Thyroid gland (tissue), 4 donors: ENCODE results near the gene MRTFB. TPM values are rescaled to one million over a fixed set of nuclear protein-coding genes. Genes with fewer than 3 reads are reported as not detected.
A peak's percentile ranks its signal among the peaks of the same experiment; 100 is the strongest.

ENCODE experiments used
- DNase-seq, 2 donors: peaks; one replicate each; pipeline ENCODE4 v3.0.0-alpha.2; 2019
- H3K27ac ChIP-seq, 3 donors: fragments of 200-600 bp; sonication (generic); 1 replicate in 2 of 3; 2 replicates in 1 of 3; pipeline ENCODE4 v1.5.1; 2016 to 2019; ENCODE audit warnings: mild to moderate bottlenecking in 1 of 3, moderate library complexity in 1 of 3
- H3K27me3 ChIP-seq: fragments of 200-600 bp; sonication (generic); one replicate; pipeline ENCODE4 v1.5.1; 2019
- H3K36me3 ChIP-seq, 2 donors: fragments of 200-600 bp; sonication (generic); one replicate each; pipeline ENCODE4 v1.5.1; 2016 to 2019
- H3K4me1 ChIP-seq, 2 donors: fragments of 200-600 bp; sonication (generic); one replicate each; pipeline ENCODE4 v1.5.1; 2017 to 2019
- H3K4me3 ChIP-seq, 3 donors: fragments of 200-600 bp; sonication (generic); replicated peaks in 1 of 3; 1 replicate in 2 of 3; 2 replicates in 1 of 3; pipeline ENCODE4 v1.5.1; 2016; ENCODE audit warnings: mild to moderate bottlenecking in 1 of 3
- H3K9me3 ChIP-seq: fragments of 200-600 bp; sonication (generic); one replicate; pipeline ENCODE4 v1.5.1; 2017
- POLR2A ChIP-seq, 2 donors: fragments of 450-650 bp; IDR thresholded peaks; one replicate each; pipeline ENCODE4 v1.6.1; 2017; ENCODE audit warnings: antibody characterized with exemption in 2 of 2, mild to moderate bottlenecking in 2 of 2, moderate library complexity in 1 of 2
- WGBS, 2 donors: methylation state at CpG; one replicate each; pipeline ENCODE4 v1.1.5; 2017; 5-methylcytosine and 5-hydroxymethylcytosine counted together
- intact Hi-C: fragments of 100-400 bp; cut with DNase I; formaldehyde crosslinking; loops from one replicate; pipeline ENCODE4 v1.15.1; 2023
- total RNA-seq, 4 donors: library from RNA; depleted of rRNA; stranded (reverse); fragments of >200 nt; gene quantifications; one replicate each; pipeline ENCODE4 v1.2.3, GENCODE V29; 2016
- TF ChIP-seq, protein P1 (sequence below), 6 experiments: fragments of 200-600 bp in 3 of 6; fragments of 450-650 bp in 3 of 6; sonication (generic) in 3 of 6; IDR thresholded peaks; one replicate each; pipeline ENCODE4 v1.5.1; 2016 to 2019; ENCODE audit warnings: antibody characterized with exemption in 6 of 6, mild to moderate bottlenecking in 2 of 6, inconsistent platforms in 1 of 6, moderate library complexity in 1 of 6

Gene MRTFB
- total RNA-seq, 4 donors from 2014 or later, result 51.2 to 131 (median 74.0) TPM

DNA sequence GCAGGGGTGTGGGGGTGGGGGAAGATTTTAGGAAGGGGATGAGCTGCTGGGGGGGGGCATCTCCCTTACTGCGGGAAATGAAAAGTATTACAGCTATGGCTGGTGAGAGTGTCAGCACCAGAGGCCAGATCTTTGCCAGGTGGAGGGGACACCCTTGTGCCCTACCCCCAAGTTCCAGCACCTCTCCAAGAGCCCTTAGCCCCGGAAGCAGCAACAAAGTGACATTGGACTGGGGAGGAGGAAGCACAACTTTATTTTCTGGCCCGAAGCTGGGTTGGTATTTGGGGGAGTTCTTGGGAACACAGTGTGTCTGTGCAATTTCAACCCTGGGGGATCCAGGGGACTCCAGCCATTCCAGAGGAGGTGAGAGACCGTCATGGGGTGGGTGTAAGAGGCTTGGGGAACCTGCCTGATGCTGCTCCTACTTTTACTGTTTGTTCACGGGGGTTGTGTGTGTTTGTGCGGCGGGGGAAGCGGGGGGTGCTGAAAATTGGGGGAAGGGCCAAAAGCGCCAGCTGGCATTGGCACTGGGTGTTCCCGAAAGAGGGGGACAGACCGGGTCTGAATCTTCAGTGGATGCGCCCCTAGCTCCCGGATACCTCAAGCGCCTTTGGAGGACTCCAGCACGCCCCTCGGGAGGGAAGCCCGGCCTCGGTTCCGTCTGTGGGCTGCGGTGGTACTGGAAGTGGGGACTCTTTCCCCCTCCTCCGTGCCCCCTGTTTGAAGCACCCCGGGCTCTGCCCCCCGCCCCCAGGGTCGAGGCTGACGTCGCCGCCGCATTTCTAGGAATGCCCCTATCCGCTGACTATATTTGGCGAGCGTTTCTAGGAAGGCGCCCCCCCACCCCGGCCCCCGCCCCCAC is 230.3 kb downstream of the MRTFB start:
- WGBS, 2 donors, result 0 to 4% methylated on average over 15 to 20 of the region's 34 CpGs

DNA sequence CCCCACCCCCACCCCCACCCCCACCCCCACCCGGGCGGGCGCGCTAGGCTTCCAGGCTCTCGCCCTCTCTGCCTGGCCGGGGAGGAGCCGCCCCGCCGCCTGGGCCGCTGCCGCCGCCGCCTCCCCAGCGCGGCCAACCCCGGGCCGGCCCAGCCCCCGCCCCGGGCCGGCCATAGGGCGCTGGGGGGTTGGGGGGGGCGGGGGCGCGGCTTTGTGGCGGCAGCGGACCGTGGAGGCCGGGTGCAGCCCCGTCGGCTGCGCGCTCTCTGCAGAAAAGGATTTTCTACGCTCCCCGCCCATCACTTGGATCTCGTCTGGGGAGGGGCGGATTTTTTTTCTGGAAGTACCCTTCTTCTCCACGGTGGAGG is 230.9 kb downstream of the MRTFB start:
- Histone ChIP-seq H3K27ac (no peak overlapping the region), H3K36me3 (no peaks in the 10 kb centered on the region), H3K27me3 (no peaks in the 10 kb centered on the region), H3K4me1 (peaks cover 18 to 19% of the 10 kb centered on the region in 2 donors), H3K9me3 (no peaks in the 10 kb centered on the region), H3K4me3 (peak overlapping the region in 2 of 3 donors; percentile 82 to 91)
- TF ChIP-seq, protein P1, sequence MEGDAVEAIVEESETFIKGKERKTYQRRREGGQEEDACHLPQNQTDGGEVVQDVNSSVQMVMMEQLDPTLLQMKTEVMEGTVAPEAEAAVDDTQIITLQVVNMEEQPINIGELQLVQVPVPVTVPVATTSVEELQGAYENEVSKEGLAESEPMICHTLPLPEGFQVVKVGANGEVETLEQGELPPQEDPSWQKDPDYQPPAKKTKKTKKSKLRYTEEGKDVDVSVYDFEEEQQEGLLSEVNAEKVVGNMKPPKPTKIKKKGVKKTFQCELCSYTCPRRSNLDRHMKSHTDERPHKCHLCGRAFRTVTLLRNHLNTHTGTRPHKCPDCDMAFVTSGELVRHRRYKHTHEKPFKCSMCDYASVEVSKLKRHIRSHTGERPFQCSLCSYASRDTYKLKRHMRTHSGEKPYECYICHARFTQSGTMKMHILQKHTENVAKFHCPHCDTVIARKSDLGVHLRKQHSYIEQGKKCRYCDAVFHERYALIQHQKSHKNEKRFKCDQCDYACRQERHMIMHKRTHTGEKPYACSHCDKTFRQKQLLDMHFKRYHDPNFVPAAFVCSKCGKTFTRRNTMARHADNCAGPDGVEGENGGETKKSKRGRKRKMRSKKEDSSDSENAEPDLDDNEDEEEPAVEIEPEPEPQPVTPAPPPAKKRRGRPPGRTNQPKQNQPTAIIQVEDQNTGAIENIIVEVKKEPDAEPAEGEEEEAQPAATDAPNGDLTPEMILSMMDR (IDR thresholded peaks at IDR 0.05), result no peak
- TF ChIP-seq POLR2A (IDR thresholded peaks at IDR 0.05), result peak in 1 of 2 donors; percentile 32
- intact Hi-C loops, result loop anchor here (5.0 kb wide), 1 partner anchor 225 kb away; no protein-coding TSS in a partner anchor
- 0% methylated on average over 8 to 13 of the region's 37 CpGs for WGBS, 2 donors
- peak; percentile 62 for DNase-seq

More for the DNA sequence above, 230.3 kb downstream of the MRTFB start:
- H3K4me3 ChIP-seq, result peak overlapping the region in 2 of 3 donors; percentile 13 to 82
- TF ChIP-seq, protein P1 (IDR thresholded peaks at IDR 0.05), result no peak
- no peak for TF ChIP-seq POLR2A (IDR thresholded peaks at IDR 0.05)
- H3K27ac ChIP-seq, result peak overlapping the region; percentile 14 to 51 (median 38)
- H3K4me1 ChIP-seq, result peaks cover 12 to 13% of the 10 kb centered on the region in 2 donors
- H3K27me3 ChIP-seq, result no peaks in the 10 kb centered on the region
- no peaks in the 10 kb centered on the region for H3K9me3 ChIP-seq
- peak; percentile 33 to 37 for DNase-seq
- no peaks in the 10 kb centered on the region for H3K36me3 ChIP-seq
- intact Hi-C loops, result loop anchor here (5.0 kb wide), 1 partner anchor 226 kb away; no protein-coding TSS in a partner anchor

- TF ChIP-seq, protein P1 (IDR thresholded peaks at IDR 0.05), result no peak
- no peak for TF ChIP-seq POLR2A (IDR thresholded peaks at IDR 0.05)
- peak in 1 of 2 donors; percentile 20 for DNase-seq
- intact Hi-C loops, result loop anchor here (5.0 kb wide), 1 partner anchor 225 kb away; no protein-coding TSS in a partner anchor
- WGBS, 2 donors, result 0 to 1% methylated on average over 18 to 30 of the region's 86 CpGs
- H3K9me3 ChIP-seq, result no peaks in the 10 kb centered on the region
- no peaks in the 10 kb centered on the region for H3K36me3 ChIP-seq
- peak overlapping the region; percentile 47 to 91 (median 82) for H3K4me3 ChIP-seq
- peaks cover 24 to 25% of the 10 kb centered on the region in 2 donors for H3K4me1 ChIP-seq
- peak overlapping the region in 1 of 3 donors; percentile 46 for H3K27ac ChIP-seq
- H3K27me3 ChIP-seq, result no peaks in the 10 kb centered on the region
Observed at GRCh38 chr16:14302399-14303181, 231.5 kb downstream of the MRTFB start.

GRCh38 chr16:14303182-14303618 is 232.1 kb downstream of the MRTFB start:
- Histone ChIP-seq H3K27me3 (no peaks in the 10 kb centered on the region), H3K27ac (peak overlapping the region in 1 of 3 donors; percentile 46), H3K4me3 (peak overlapping the region in 2 of 3 donors; percentile 34 to 82), H3K36me3 (no peaks in the 10 kb centered on the region), H3K4me1 (peaks cover 27 to 31% of the 10 kb centered on the region in 2 donors), H3K9me3 (no peaks in the 10 kb centered on the region)
- intact Hi-C loops, result loop anchor here (5.0 kb wide), 1 partner anchor 224 kb away; no protein-coding TSS in a partner anchor
- TF ChIP-seq, protein P1 (IDR thresholded peaks at IDR 0.05), result no peak
- no peak for TF ChIP-seq POLR2A (IDR thresholded peaks at IDR 0.05)
- no peak for DNase-seq
- WGBS, 2 donors, result 25 to 33% methylated on average over 14 of the region's 14 CpGs
